Endothelial cell of umbilical vein (primary cell): ENCODE results near the gene C12orf57. TPM values are rescaled to one million over a fixed set of nuclear protein-coding genes. Genes with fewer than 3 reads are reported as not detected.

Experiments
- BruUV-seq: library from RNA; stranded (reverse); fragments of 400-500 nt; replicated peaks from 2 replicates; lab custom pipeline; 2021; lab: Mats Ljungman, UMichigan
- CTCF ChIA-PET: fragments of 300-600, 350-600 bp; sonication (Branson Sonifier 250); formaldehyde crosslinking; loops from one replicate; lab custom pipeline; 2021; ENCODE audit warnings: antibody characterized with exemption, inconsistent platforms; lab: Charles Lee
- POLR2A ChIA-PET: fragments of 300-600, 350-600 bp; sonication (Branson Sonifier 250); formaldehyde crosslinking; loops from one replicate; lab custom pipeline; 2021; ENCODE audit warnings: antibody characterized with exemption, inconsistent platforms; lab: Charles Lee
- DNase-seq: peaks from one replicate; pipeline ENCODE4 v3.0.0-alpha.2; 2011; ENCODE audit warnings: low read depth, low spot score
- FAIRE-seq: peaks from 2 replicates; lab custom pipeline; 2011; peaks lifted over from hg19 to GRCh38; lab: Jason Lieb, UNC
- H2AFZ ChIP-seq: 2 replicates; pipeline ENCODE4 v1.6.0; 2012; ENCODE audit warnings: low read depth, low read length, control low read depth, inconsistent platforms
- H3K27ac ChIP-seq: 2 replicates; pipeline ENCODE4 v1.5.1; 2011; ENCODE audit warnings: low read depth, mild to moderate bottlenecking, control low read depth, low read length, moderate library complexity; ENCODE audit not compliant: insufficient read depth
- H3K27me3 ChIP-seq, 2 experiments: 2 replicates each; pipeline versions ENCODE4 v1.6.0 to v1.6.1; 2011; ENCODE audit warnings: low read length in 2 of 2, mixed read lengths in 1 of 2; ENCODE audit not compliant: control insufficient read depth in 2 of 2, insufficient read depth in 2 of 2
- H3K36me3 ChIP-seq, 2 experiments: 2 replicates in 1 of 2; 3 replicates in 1 of 2; pipeline ENCODE4 v1.5.1; 2011; ENCODE audit warnings: low read length in 2 of 2, mild to moderate bottlenecking in 1 of 2, moderate library complexity in 1 of 2; ENCODE audit not compliant: control insufficient read depth in 2 of 2, insufficient read depth in 2 of 2; ENCODE audit errors: extremely low read depth in 1 of 2
- H3K4me1 ChIP-seq: 3 replicates; pipeline ENCODE4 v1.5.1; 2011; ENCODE audit warnings: mild to moderate bottlenecking, low read length; ENCODE audit not compliant: control insufficient read depth, insufficient read depth; ENCODE audit errors: extremely low read depth
- H3K4me2 ChIP-seq: 2 replicates; pipeline ENCODE4 v1.6.1; 2011; ENCODE audit warnings: low read length, control low read depth, mixed read lengths; ENCODE audit not compliant: insufficient read depth
- H3K4me3 ChIP-seq, 3 experiments: fragments of 200-600 bp in 1 of 3; sonication (generic), shearing (Covaris generic) in 1 of 3; replicated peaks in 1 of 3; 2 replicates each; pipeline ENCODE4 v1.5.1; 2011 to 2016; ENCODE audit warnings: control low read depth in 3 of 3, low read length in 3 of 3, mild to moderate bottlenecking in 2 of 3, inconsistent platforms in 1 of 3, low read depth in 1 of 3, moderate library complexity in 1 of 3; ENCODE audit not compliant: insufficient read depth in 1 of 3
- H3K79me2 ChIP-seq: 2 replicates; pipeline ENCODE4 v1.6.0; 2012; ENCODE audit warnings: low read length, inconsistent platforms; ENCODE audit not compliant: control insufficient read depth, insufficient read depth
- H3K9ac ChIP-seq: replicated peaks from 2 replicates; pipeline ENCODE3; 2011; ENCODE audit warnings: low read length, control low read depth; ENCODE audit not compliant: insufficient read depth; ENCODE audit errors: extremely low read depth
- H3K9me1 ChIP-seq: replicated peaks from 3 replicates; pipeline ENCODE4 v1.6.0; 2011; ENCODE audit warnings: mild to moderate bottlenecking, low read length; ENCODE audit not compliant: control insufficient read depth, insufficient read depth; ENCODE audit errors: extremely low read depth
- H3K9me3 ChIP-seq: replicated peaks from 2 replicates; pipeline ENCODE4 v1.5.1; 2012; ENCODE audit warnings: low read length, inconsistent platforms; ENCODE audit not compliant: control insufficient read depth, insufficient read depth
- H4K20me1 ChIP-seq: replicated peaks from 2 replicates; pipeline ENCODE3; 2011; ENCODE audit warnings: mild to moderate bottlenecking, low read length; ENCODE audit not compliant: control insufficient read depth, insufficient read depth; ENCODE audit errors: extremely low read depth
- CTCF ChIP-seq, 2 donors: IDR thresholded peaks; 1 replicate in 1 of 2; 2 replicates in 1 of 2; pipeline ENCODE4 v1.5.1; 2011; ENCODE audit warnings: low read length in 2 of 2, mild to moderate bottlenecking in 2 of 2, moderate library complexity in 2 of 2, control low read depth in 1 of 2, inconsistent platforms in 1 of 2, low read depth in 1 of 2; ENCODE audit not compliant: insufficient read depth in 1 of 2; ENCODE audit errors: extremely low read depth in 1 of 2
- EZH2 ChIP-seq: IDR thresholded peaks from 2 replicates; pipeline ENCODE4 v1.6.1; 2012; ENCODE audit warnings: borderline replicate concordance, low read depth, mild to moderate bottlenecking, moderate library complexity, low read length, inconsistent platforms; ENCODE audit not compliant: severe bottlenecking
- FOS ChIP-seq: IDR thresholded peaks from 2 replicates; pipeline ENCODE4 v1.6.1; 2011; ENCODE audit warnings: mild to moderate bottlenecking, low read length, moderate library complexity, borderline replicate concordance; ENCODE audit not compliant: insufficient read depth
- GATA2 ChIP-seq: IDR thresholded peaks from 2 replicates; pipeline ENCODE4 v1.7.0; 2011; ENCODE audit warnings: low read depth, mild to moderate bottlenecking, moderate library complexity, mixed read lengths, low read length; ENCODE audit not compliant: insufficient read length, insufficient read depth
- JUN ChIP-seq: IDR thresholded peaks from 2 replicates; pipeline ENCODE4 v1.6.1; 2011; ENCODE audit warnings: borderline replicate concordance, low read depth; ENCODE audit not compliant: insufficient read length, insufficient read depth
- MAX ChIP-seq: IDR thresholded peaks from 2 replicates; pipeline ENCODE4 v1.6.1; 2011; ENCODE audit not compliant: insufficient read depth, insufficient read length
- MYC ChIP-seq: IDR thresholded peaks from one replicate; pipeline ENCODE4 v1.6.1; 2011; ENCODE audit warnings: mild to moderate bottlenecking, low read depth, low read length
- POLR2A ChIP-seq: IDR thresholded peaks from 2 replicates; pipeline ENCODE4 v1.6.1; 2012; ENCODE audit warnings: low read depth, mild to moderate bottlenecking, control low read depth, low read length
- POLR2AphosphoS5 ChIP-seq: IDR thresholded peaks from 2 replicates; pipeline ENCODE4 v1.6.1; 2012; ENCODE audit warnings: low read depth, mild to moderate bottlenecking, control low read depth, low read length, moderate library complexity; ENCODE audit not compliant: insufficient read depth
- dilution Hi-C: fragments of 300-500 bp; cut with MboI; formaldehyde crosslinking; loops from one replicate; pipeline ENCODE4 v1.15.0; 2019; ENCODE audit warnings: low sequenced_read_pairs; ENCODE audit not compliant: extremely low pct_ligation_motif_present
- intact Hi-C: fragments of 100-400 bp; cut with micrococcal nuclease; formaldehyde crosslinking; loops from one replicate; pipeline ENCODE4 v1.10.0; 2022
- polyA plus RNA-seq, 4 experiments: library from polyadenylated mRNA; depleted of rRNA in 3 of 4; stranded (reverse) in 3 of 4; unstranded in 1 of 4; fragments of >200 nt; gene quantifications; 2 replicates each; pipeline versions ENCODE4 v1.2.1 to v1.2.3, GENCODE V29; 2011 to 2012; ENCODE audit warnings: missing spikeins in 1 of 4
- total RNA-seq: library from RNA; stranded (reverse); gene quantifications from 2 replicates; pipeline ENCODE4 v1.2.3, GENCODE V29; 2021

Gene C12orf57
- total and polyA plus RNA-seq, 2 donors (not counting 3 experiments of a cell fraction or from before 2014, with no cell fraction given) = 167 to 729 TPM

- Histone ChIP-seq H3K4me1 (no peaks in the 10 kb centered on the region), H3K27me3 (no peaks in the 10 kb centered on the region), H3K4me2 (no peak overlapping the region), H2AFZ (no peak overlapping the region), H3K9ac (no peak overlapping the region), H3K79me2 (no peaks in the 10 kb centered on the region), H3K9me3 (no peaks in the 10 kb centered on the region), H3K4me3 (no peak overlapping the region), H3K27ac (no peak overlapping the region), H3K9me1 (no peaks in the 10 kb centered on the region), H3K36me3 (peaks cover 8 to 23% of the 10 kb centered on the region in 2 experiments), H4K20me1 (no peaks in the 10 kb centered on the region)
- TF ChIP-seq JUN (no peak), MYC (no peak), EZH2 (no peak), MAX (no peak), FOS (no peak), CTCF (IDR thresholded peaks at IDR 0.05; ENCODE audit: extremely low read depth in 1 of 2, insufficient read depth in 1 of 2, low read depth in 1 of 2, low read length in 2 of 2) (no peak), GATA2 (no peak), POLR2AphosphoS5 (no peak), POLR2A (no peak)
- CTCF ChIA-PET = interaction anchor here (0.7 kb wide), 1 partner anchor 17 kb away, joined by 3 read pairs; no protein-coding TSS in a partner anchor
- FAIRE-seq (no peak), DNase-seq (no peak)
- BruUV-seq = no TSS peak
- dilution Hi-C loops (no loop called here), intact Hi-C loops (no loop called here)
- POLR2A ChIA-PET = no interaction called here
These were observed 37.6 kb downstream of the C12orf57 start for GRCh38 chr12:6981152-6982052.
